Measurements from ENCODE around the gene SLC66A3.

GRCh38 chr2:11123001-11123809, 32.1 kb upstream of the SLC66A3 start:
- TF ChIP-seq CTCF (IDR thresholded peaks at IDR 0.05): no peak
- no peak for TF ChIP-seq POLR2A (IDR thresholded peaks at IDR 0.05)
